BJ (cell line): Measurements from ENCODE around the gene VAV2. TPM values are rescaled to one million over a fixed set of nuclear protein-coding genes. Genes with fewer than 3 reads are reported as not detected.

Experiments
- CTCF ChIA-PET: fragments of 350-600 bp; formaldehyde crosslinking; extraction: SDS; loops from one replicate; lab custom pipeline; 2021; ENCODE audit warnings: antibody characterized with exemption, inconsistent platforms; lab: Yijun Ruan, JAX
- POLR2A ChIA-PET: fragments of 300-600 bp; sonication (Branson Sonifier 250); formaldehyde crosslinking; extraction: SDS; loops from one replicate; lab custom pipeline; 2021; ENCODE audit warnings: antibody characterized with exemption; lab: Charles Lee
- DNase-seq: peaks from one replicate; pipeline ENCODE4 v3.0.0-alpha.2; 2011; ENCODE audit warnings: low read depth
- H3K27me3 ChIP-seq: 2 replicates; pipeline ENCODE4 v1.6.0; 2011; ENCODE audit warnings: low read length; ENCODE audit not compliant: control insufficient read depth, insufficient read depth
- H3K36me3 ChIP-seq: 2 replicates; pipeline ENCODE4 v1.5.1; 2011; ENCODE audit warnings: low read length; ENCODE audit not compliant: control insufficient read depth, insufficient read depth
- H3K4me3 ChIP-seq: 2 replicates; pipeline ENCODE4 v1.5.1; 2011; ENCODE audit warnings: low read depth, mild to moderate bottlenecking, control low read depth, low read length
- polyA plus RNA-seq: library from polyadenylated mRNA; depleted of rRNA; stranded (reverse); fragments of >200 nt; gene quantifications from 2 replicates; pipeline ENCODE4 v1.2.3, GENCODE V29; 2011
- TF ChIP-seq, protein P1 (sequence below): IDR thresholded peaks from 2 replicates; pipeline ENCODE4 v1.5.1; 2011; ENCODE audit warnings: low read depth, mild to moderate bottlenecking, control low read depth, inconsistent platforms, low read length, moderate library complexity; ENCODE audit not compliant: insufficient read depth

VAV2 gene
- polyA plus RNA-seq, 1 experiment = 9.9 TPM

DNA sequence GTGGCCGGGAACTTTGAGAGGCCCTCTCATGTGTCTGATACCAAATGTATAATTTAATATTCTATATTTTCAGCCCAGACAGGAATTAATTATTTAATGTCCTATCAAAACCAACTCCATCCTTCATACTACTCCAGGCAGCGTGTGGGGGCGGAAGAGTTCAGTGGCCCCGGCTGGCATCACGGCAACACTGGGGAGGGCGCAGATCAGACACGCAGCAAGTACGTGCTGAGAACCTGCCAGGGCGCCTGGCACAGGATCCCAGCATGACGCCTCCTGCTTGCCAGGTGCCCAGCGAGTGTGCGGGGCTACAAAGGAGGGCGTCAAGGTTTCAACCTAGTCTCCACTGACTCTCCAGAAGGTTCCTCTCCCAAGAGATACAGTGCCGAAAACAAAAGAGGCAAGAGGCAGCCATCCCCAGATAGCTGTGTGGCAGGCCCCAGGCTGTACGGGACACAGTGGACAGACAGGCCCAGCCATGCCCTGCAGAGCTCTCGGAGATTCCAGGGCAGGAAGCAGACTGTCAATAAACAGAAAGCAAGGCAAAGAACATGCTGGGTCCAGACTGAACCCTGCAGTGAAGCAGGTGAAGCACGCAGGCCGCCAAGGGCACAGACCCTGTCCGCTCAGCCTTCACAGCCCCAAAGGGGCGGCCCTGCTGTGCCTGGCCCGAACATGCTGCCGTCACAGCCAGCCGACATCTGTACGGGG is 110.3 kb downstream of the VAV2 start:
- DNase-seq = no peak
- Histone ChIP-seq H3K27me3 (no peaks in the 10 kb centered on the region), H3K4me3 (no peak overlapping the region), H3K36me3 (no peaks in the 10 kb centered on the region)
- TF ChIP-seq, protein P1, sequence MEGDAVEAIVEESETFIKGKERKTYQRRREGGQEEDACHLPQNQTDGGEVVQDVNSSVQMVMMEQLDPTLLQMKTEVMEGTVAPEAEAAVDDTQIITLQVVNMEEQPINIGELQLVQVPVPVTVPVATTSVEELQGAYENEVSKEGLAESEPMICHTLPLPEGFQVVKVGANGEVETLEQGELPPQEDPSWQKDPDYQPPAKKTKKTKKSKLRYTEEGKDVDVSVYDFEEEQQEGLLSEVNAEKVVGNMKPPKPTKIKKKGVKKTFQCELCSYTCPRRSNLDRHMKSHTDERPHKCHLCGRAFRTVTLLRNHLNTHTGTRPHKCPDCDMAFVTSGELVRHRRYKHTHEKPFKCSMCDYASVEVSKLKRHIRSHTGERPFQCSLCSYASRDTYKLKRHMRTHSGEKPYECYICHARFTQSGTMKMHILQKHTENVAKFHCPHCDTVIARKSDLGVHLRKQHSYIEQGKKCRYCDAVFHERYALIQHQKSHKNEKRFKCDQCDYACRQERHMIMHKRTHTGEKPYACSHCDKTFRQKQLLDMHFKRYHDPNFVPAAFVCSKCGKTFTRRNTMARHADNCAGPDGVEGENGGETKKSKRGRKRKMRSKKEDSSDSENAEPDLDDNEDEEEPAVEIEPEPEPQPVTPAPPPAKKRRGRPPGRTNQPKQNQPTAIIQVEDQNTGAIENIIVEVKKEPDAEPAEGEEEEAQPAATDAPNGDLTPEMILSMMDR = no peak
- POLR2A ChIA-PET = no interaction called here
- CTCF ChIA-PET = no interaction called here

GRCh38 chr9:133880851-133881661 is 111.1 kb downstream of the VAV2 start:
- no peaks in the 10 kb centered on the region for H3K27me3 ChIP-seq
- no peak for DNase-seq
- POLR2A ChIA-PET = no interaction called here
- H3K36me3 ChIP-seq = no peaks in the 10 kb centered on the region
- CTCF ChIA-PET = interaction anchor here (1.2 kb wide), 1 partner anchor 218 kb away, joined by 3 read pairs; no protein-coding TSS in a partner anchor
- TF ChIP-seq, protein P1 = no peak
- no peak overlapping the region for H3K4me3 ChIP-seq

DNA sequence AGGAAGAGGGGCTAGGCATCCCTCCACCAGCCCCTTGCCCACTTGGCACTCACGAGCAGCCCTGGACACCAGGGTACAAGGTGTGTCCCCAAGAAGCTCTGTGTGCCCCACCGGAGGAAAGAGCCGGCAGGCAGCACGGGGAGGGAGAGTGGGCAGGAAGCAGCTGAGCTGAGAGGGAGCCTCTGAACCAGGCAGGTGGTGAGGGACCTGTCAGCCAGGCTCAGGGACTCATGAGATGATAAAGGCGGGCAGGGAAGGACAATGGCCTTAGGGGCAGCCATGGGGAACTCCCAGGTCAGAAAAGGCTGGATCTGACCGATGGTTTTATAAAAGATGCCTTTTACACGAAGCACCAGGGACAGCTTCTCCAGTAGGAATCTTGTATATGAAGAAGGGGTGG is 112.0 kb downstream of the VAV2 start:
- TF ChIP-seq, protein P1 = no peak
- Histone ChIP-seq H3K36me3 (no peaks in the 10 kb centered on the region), H3K4me3 (no peak overlapping the region), H3K27me3 (no peaks in the 10 kb centered on the region)
- POLR2A ChIA-PET = no interaction called here
- CTCF ChIA-PET = interaction anchor here (1.0 to 1.2 kb wide), 3 partner anchors 8 to 219 kb away, joined by 3 read pairs; no protein-coding TSS in a partner anchor
- DNase-seq = no peak

GRCh38 chr9:133879615-133880014 is 112.5 kb downstream of the VAV2 start:
- POLR2A ChIA-PET = no interaction called here
- H3K27me3 ChIP-seq = no peaks in the 10 kb centered on the region
- H3K4me3 ChIP-seq = no peak overlapping the region
- no peak for DNase-seq
- TF ChIP-seq, protein P1 = no peak
- H3K36me3 ChIP-seq = no peaks in the 10 kb centered on the region
- CTCF ChIA-PET = interaction anchor here (1.0 to 1.1 kb wide), 2 partner anchors 9 to 114 kb away, joined by 3 read pairs; no protein-coding TSS in a partner anchor

GRCh38 chr9:133878402-133878801 is 113.7 kb downstream of the VAV2 start:
- TF ChIP-seq, protein P1 = no peak
- CTCF ChIA-PET = no interaction called here
- Histone ChIP-seq H3K27me3 (no peaks in the 10 kb centered on the region), H3K4me3 (no peak overlapping the region), H3K36me3 (no peaks in the 10 kb centered on the region; the same call in 1 of the 2 replicates)
- no peak for DNase-seq
- POLR2A ChIA-PET = no interaction called here
